D721Med (cell line): ENCODE measurements around the gene SLC30A4.

Experiments used
- DNase-seq: peaks from one replicate; pipeline ENCODE4 v3.0.0; 2011; ENCODE audit warnings: low spot score; ENCODE audit not compliant: insufficient read length
- FAIRE-seq: peaks from 2 replicates; lab custom pipeline; 2011; peaks lifted over from hg19 to GRCh38; lab: Jason Lieb, UNC
- TF ChIP-seq, protein P1 (sequence below): IDR thresholded peaks from 2 replicates; pipeline ENCODE4 v1.5.1; 2012; ENCODE audit warnings: mild to moderate bottlenecking, control low read depth; ENCODE audit not compliant: insufficient read depth; ENCODE audit errors: missing control alignments

Gene SLC30A4

GRCh38 chr15:45429941-45430792 lies 92.4 kb downstream of the SLC30A4 start:
- no peak for FAIRE-seq
- TF ChIP-seq, protein P1, sequence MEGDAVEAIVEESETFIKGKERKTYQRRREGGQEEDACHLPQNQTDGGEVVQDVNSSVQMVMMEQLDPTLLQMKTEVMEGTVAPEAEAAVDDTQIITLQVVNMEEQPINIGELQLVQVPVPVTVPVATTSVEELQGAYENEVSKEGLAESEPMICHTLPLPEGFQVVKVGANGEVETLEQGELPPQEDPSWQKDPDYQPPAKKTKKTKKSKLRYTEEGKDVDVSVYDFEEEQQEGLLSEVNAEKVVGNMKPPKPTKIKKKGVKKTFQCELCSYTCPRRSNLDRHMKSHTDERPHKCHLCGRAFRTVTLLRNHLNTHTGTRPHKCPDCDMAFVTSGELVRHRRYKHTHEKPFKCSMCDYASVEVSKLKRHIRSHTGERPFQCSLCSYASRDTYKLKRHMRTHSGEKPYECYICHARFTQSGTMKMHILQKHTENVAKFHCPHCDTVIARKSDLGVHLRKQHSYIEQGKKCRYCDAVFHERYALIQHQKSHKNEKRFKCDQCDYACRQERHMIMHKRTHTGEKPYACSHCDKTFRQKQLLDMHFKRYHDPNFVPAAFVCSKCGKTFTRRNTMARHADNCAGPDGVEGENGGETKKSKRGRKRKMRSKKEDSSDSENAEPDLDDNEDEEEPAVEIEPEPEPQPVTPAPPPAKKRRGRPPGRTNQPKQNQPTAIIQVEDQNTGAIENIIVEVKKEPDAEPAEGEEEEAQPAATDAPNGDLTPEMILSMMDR: peak; percentile 89
- peak; percentile 49 for DNase-seq
